ENCODE measurements around the gene TOMM5.
A peak's percentile ranks its signal among the peaks of the same experiment; 100 is the strongest.

The TOMM5 gene

DNA sequence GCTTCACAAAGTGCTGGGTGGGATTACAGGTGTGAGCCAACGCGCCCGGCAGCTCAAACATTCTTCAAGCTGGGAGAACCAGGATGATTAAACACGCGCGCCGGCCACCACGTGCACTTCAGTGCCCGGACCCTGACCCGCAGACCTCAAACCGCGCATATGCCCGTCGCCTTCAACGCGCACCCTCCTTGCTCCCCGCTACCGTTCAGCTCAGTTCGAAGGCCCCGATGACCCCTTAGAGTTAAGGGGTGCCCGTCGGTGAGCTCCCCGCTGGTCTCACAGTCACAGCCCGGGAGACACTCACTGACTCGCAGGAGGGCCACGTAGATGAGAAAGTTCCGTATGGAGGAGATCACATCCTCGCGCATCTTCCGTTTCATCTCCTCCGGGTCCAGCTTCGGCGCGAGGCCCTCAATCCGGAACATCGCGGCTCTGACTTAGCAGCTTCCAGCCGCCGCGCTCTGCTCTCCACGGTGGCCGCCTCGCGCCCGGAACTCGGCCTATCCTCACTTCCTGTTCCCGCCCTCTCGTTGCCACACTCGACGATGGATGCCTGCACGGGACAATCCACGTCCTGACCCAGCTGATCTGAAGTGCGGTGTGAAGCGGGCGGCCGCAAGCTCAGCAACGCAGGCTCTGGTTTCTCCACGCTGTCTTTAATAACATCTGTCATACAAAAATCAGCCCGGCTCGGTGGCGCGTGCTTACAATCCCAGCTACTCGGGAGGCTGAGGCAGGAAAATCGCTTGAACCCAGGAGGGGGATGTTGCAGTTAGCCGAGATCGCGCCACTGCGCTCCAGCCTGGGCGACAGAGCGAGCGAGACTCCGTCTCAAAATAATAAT is at the start of gene TOMM5:
TSS of gene TOMM5 (minus strand) at position 490 of the 844 bp plus-strand sequence. CDS start at position 425, 65 bp downstream.
- Histone ChIP-seq H3K4me3 (ENCODE audit: low read depth, low read length) (peak within 1 kb of the TSS; percentile 94), H3K27ac (peak within 1 kb of the TSS; percentile 93), H3K9me3 (ENCODE audit: severe bottlenecking) (no peaks in the 10 kb centered on the region), H3K36me3 (peaks cover 43% of the 10 kb centered on the region), H3K27me3 (ENCODE audit: insufficient read depth, low read depth, severe bottlenecking) (no peaks in the 10 kb centered on the region)
- peak; percentile 95 for DNase-seq
- TF ChIP-seq, protein P1, sequence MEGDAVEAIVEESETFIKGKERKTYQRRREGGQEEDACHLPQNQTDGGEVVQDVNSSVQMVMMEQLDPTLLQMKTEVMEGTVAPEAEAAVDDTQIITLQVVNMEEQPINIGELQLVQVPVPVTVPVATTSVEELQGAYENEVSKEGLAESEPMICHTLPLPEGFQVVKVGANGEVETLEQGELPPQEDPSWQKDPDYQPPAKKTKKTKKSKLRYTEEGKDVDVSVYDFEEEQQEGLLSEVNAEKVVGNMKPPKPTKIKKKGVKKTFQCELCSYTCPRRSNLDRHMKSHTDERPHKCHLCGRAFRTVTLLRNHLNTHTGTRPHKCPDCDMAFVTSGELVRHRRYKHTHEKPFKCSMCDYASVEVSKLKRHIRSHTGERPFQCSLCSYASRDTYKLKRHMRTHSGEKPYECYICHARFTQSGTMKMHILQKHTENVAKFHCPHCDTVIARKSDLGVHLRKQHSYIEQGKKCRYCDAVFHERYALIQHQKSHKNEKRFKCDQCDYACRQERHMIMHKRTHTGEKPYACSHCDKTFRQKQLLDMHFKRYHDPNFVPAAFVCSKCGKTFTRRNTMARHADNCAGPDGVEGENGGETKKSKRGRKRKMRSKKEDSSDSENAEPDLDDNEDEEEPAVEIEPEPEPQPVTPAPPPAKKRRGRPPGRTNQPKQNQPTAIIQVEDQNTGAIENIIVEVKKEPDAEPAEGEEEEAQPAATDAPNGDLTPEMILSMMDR (IDR thresholded peaks at IDR 0.05; ENCODE audit: low read depth, low read length) = no peak

DNA sequence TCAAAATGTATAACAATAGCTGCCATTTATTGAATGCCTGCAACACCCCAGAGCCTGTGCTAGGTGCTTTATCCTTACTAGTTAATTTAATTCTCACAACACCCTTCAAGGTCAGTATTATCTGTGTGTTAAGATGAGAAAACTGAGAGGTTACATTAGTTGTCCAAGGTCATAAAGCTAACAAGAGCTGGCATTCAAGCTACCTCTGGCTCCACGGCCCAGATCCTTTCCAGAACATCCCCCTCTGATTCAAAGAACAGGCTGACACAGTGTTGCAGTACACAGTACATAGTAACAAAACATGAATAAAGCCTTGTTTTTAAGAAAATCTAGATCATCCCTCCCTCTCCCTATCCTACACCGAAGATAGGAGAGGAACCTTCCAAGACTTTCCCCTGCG is 48.9 kb upstream of the TOMM5 start:
- no peaks in the 10 kb centered on the region for H3K27me3 ChIP-seq (ENCODE audit: insufficient read depth, low read depth, severe bottlenecking)

DNA sequence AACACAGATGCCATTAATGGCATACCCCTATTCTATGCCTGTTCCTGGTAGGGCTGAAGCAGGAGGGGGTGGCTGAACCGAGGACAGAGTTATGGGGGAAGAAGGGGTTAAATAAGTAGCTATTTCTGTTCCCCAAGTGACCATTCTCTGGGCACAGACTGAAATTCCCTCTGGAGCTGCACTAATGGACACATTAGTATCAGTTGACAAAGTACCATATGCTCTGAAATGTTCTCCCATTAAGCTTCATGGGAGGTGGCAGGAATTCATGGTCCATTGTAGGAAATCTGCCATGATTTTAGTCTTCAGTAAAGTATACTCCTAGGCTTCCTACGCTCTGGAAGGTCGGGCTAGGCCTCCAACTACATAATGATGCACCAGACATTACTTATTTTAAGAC is 47.8 kb upstream of the TOMM5 start:
- H3K4me3 ChIP-seq (ENCODE audit: low read depth, low read length) = no peak overlapping the region
- no peaks in the 10 kb centered on the region for H3K27me3 ChIP-seq (ENCODE audit: insufficient read depth, low read depth, severe bottlenecking)
- no peaks in the 10 kb centered on the region for H3K9me3 ChIP-seq (ENCODE audit: severe bottlenecking)
- H3K27ac ChIP-seq = no peak overlapping the region
- DNase-seq = no peak
- H3K36me3 ChIP-seq = no peaks in the 10 kb centered on the region
- TF ChIP-seq, protein P1 (IDR thresholded peaks at IDR 0.05; ENCODE audit: low read depth, low read length) = no peak

More for the DNA sequence above, 48.9 kb upstream of the TOMM5 start:
- no peaks in the 10 kb centered on the region for H3K36me3 ChIP-seq
- H3K4me3 ChIP-seq (ENCODE audit: low read depth, low read length) = no peak overlapping the region
- TF ChIP-seq, protein P1 (IDR thresholded peaks at IDR 0.05; ENCODE audit: low read depth, low read length) = no peak
- H3K27ac ChIP-seq = no peak overlapping the region
- no peak for DNase-seq
- H3K9me3 ChIP-seq (ENCODE audit: severe bottlenecking) = no peaks in the 10 kb centered on the region

DNA sequence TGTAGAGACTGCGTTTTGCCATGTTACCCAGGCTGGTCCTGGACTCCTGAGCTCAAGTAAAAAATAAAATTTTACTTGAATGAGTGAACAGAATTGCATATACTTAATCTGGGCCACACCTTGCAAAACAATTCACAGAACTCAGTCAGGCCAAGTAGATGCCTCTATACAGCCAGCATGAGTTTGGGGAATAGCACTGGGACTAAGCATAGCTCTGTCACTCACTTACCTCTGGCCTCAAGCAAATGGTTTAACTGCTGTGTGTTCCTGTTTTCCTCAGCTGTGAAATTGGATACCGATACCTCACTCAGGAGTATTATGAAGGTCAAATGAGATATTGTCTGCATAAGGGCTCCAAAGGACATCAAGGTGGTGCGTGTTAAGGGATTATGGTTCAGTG is 47.4 kb upstream of the TOMM5 start:
- no peak overlapping the region for H3K4me3 ChIP-seq (ENCODE audit: low read depth, low read length)
- no peaks in the 10 kb centered on the region for H3K9me3 ChIP-seq (ENCODE audit: severe bottlenecking)
- TF ChIP-seq, protein P1 (IDR thresholded peaks at IDR 0.05; ENCODE audit: low read depth, low read length) = no peak
- no peak overlapping the region for H3K27ac ChIP-seq
- H3K27me3 ChIP-seq (ENCODE audit: insufficient read depth, low read depth, severe bottlenecking) = no peaks in the 10 kb centered on the region
- DNase-seq = no peak
- H3K36me3 ChIP-seq = no peaks in the 10 kb centered on the region

DNA sequence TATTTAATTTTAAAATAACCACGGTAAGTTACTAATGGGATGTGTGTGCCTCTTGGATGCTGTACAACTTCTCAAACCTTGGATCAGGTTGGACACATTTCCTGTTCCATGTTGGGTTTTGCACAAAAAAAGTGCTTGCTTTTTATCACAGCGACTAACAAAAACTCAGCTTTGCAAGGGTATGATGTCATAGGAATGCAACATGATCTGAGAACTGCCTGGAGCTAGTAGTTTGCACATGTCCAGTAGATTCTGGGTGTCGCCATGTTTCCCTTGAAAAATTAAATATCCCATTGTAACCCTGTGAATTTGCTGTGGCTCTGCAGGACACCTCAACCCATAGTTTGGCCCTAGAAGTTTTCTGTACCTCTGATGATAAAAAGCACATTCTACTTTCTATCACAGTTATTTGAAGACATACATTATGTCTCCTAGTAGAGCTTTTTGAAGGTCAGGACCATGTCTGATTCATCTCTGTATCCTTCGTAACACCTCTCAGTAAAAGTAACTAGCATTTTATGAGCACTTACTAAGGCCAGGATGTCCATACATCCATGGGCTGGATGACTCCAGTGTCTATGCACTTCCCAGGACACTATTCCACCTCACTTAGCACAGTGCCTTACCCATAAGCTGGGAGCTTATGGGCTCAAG is 46.8 kb upstream of the TOMM5 start:
- Histone ChIP-seq H3K4me3 (ENCODE audit: low read depth, low read length) (no peak overlapping the region), H3K9me3 (ENCODE audit: severe bottlenecking) (no peaks in the 10 kb centered on the region), H3K27me3 (ENCODE audit: insufficient read depth, low read depth, severe bottlenecking) (no peaks in the 10 kb centered on the region), H3K36me3 (no peaks in the 10 kb centered on the region), H3K27ac (no peak overlapping the region)
- TF ChIP-seq, protein P1 (IDR thresholded peaks at IDR 0.05; ENCODE audit: low read depth, low read length) = no peak
- no peak for DNase-seq
